ENCODE data around the gene ZBTB40.

DNA sequence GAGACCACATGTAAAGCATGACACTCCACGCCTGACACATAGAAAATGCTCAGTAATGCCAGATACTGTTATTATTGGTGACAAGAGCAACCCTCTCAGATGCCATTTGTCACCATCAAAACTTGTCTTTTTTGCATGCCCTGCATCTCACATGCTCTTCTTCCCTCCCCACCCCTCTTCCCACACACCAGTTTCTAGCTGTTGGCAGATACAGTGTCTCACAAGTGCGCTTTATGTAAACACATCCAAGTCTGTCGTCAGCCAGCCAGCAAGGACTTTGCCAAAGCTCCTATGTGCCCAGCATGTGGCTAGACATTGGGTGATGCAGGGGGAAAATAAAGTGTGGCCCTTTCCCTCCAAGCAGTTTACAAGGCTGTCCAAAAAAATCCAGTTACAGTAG, 66.7 kb downstream of the ZBTB40 start:
- no peak for TF ChIP-seq EZH2phosphoT487 (IDR thresholded peaks at IDR 0.05)
- TF ChIP-seq, protein P1, sequence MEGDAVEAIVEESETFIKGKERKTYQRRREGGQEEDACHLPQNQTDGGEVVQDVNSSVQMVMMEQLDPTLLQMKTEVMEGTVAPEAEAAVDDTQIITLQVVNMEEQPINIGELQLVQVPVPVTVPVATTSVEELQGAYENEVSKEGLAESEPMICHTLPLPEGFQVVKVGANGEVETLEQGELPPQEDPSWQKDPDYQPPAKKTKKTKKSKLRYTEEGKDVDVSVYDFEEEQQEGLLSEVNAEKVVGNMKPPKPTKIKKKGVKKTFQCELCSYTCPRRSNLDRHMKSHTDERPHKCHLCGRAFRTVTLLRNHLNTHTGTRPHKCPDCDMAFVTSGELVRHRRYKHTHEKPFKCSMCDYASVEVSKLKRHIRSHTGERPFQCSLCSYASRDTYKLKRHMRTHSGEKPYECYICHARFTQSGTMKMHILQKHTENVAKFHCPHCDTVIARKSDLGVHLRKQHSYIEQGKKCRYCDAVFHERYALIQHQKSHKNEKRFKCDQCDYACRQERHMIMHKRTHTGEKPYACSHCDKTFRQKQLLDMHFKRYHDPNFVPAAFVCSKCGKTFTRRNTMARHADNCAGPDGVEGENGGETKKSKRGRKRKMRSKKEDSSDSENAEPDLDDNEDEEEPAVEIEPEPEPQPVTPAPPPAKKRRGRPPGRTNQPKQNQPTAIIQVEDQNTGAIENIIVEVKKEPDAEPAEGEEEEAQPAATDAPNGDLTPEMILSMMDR (IDR thresholded peaks at IDR 0.05): no peak
- TF ChIP-seq EZH2 (IDR thresholded peaks at IDR 0.05): no peak

Data from neural progenitor cell (in vitro differentiated cells).